Liver (tissue), 9 donors: ENCODE measurements around the gene CUEDC1. TPM values are rescaled to one million over a fixed set of nuclear protein-coding genes. Genes with fewer than 3 reads are reported as not detected.

Source experiments
- DNase-seq: peaks from one replicate; pipeline ENCODE4 v3.0.0-alpha.2; 2017; ENCODE audit warnings: low spot score
- H3K27ac ChIP-seq, 2 donors: one replicate each; pipeline ENCODE4 v1.7.0; 2013; ENCODE audit warnings: inconsistent platforms in 2 of 2, low read length in 2 of 2, control low read depth in 1 of 2, low read depth in 1 of 2, mild to moderate bottlenecking in 1 of 2
- H3K27me3 ChIP-seq, 4 donors: one replicate each; pipeline versions ENCODE4 v1.6.1 to v1.7.0; 2013; ENCODE audit warnings: low read length in 3 of 4, inconsistent platforms in 1 of 4, mild to moderate bottlenecking in 1 of 4, moderate library complexity in 1 of 4; ENCODE audit not compliant: control insufficient read depth in 4 of 4, insufficient read depth in 4 of 4
- H3K36me3 ChIP-seq, 4 donors: one replicate each; pipeline versions ENCODE4 v1.6.1 to v1.7.0; 2013; ENCODE audit warnings: low read length in 3 of 4, mild to moderate bottlenecking in 3 of 4, low read depth in 1 of 4, moderate library complexity in 1 of 4; ENCODE audit not compliant: control insufficient read depth in 4 of 4, insufficient read depth in 3 of 4
- H3K4me1 ChIP-seq, 4 donors: one replicate each; pipeline versions ENCODE4 v1.6.1 to v1.7.0; 2013; ENCODE audit warnings: low read length in 3 of 4, mild to moderate bottlenecking in 3 of 4, moderate library complexity in 1 of 4; ENCODE audit not compliant: control insufficient read depth in 4 of 4, insufficient read depth in 4 of 4
- H3K4me3 ChIP-seq, 3 donors: one replicate each; pipeline versions ENCODE4 v1.6.1 to v1.7.0; 2013; ENCODE audit warnings: low read length in 3 of 3, control low read depth in 1 of 3, low read depth in 1 of 3, mild to moderate bottlenecking in 1 of 3
- H3K9ac ChIP-seq, 2 donors: one replicate each; pipeline ENCODE4 v1.7.0; 2013; ENCODE audit warnings: low read length in 2 of 2, mild to moderate bottlenecking in 2 of 2, moderate library complexity in 2 of 2, control low read depth in 1 of 2, low read depth in 1 of 2
- H3K9me3 ChIP-seq, 4 donors: one replicate each; pipeline versions ENCODE4 v1.6.1 to v1.7.0; 2013; ENCODE audit warnings: low read length in 3 of 4; ENCODE audit not compliant: control insufficient read depth in 4 of 4
- EGR1 ChIP-seq, 2 donors: IDR thresholded peaks; 2 replicates each; pipeline ENCODE4 v1.6.1; 2016 to 2018; ENCODE audit warnings: antibody characterized with exemption in 2 of 2, low read depth in 2 of 2
- FOXA1 ChIP-seq: IDR thresholded peaks from 2 replicates; pipeline ENCODE4 v1.6.1; 2016; ENCODE audit warnings: antibody characterized with exemption
- FOXA2 ChIP-seq: IDR thresholded peaks from 2 replicates; pipeline ENCODE4 v1.6.1; 2016; ENCODE audit warnings: antibody characterized with exemption
- GABPA ChIP-seq, 2 donors: IDR thresholded peaks in 1 of 2; conservative IDR thresholded peaks in 1 of 2; 2 replicates each; pipeline ENCODE4 v1.6.1; 2016; ENCODE audit warnings: antibody characterized with exemption in 2 of 2, mild to moderate bottlenecking in 1 of 2, moderate library complexity in 1 of 2
- HNF4A ChIP-seq, 2 donors: conservative IDR thresholded peaks; 2 replicates each; pipeline ENCODE4 v1.6.1; 2016; ENCODE audit warnings: antibody characterized with exemption in 2 of 2, mild to moderate bottlenecking in 2 of 2
- HNF4G ChIP-seq: IDR thresholded peaks from 2 replicates; pipeline ENCODE4 v1.6.1; 2016; ENCODE audit warnings: antibody characterized with exemption
- JUND ChIP-seq, 2 donors: IDR thresholded peaks; 2 replicates each; pipeline ENCODE4 v1.6.1; 2016; ENCODE audit warnings: antibody characterized with exemption in 2 of 2
- NR2F2 ChIP-seq: IDR thresholded peaks from 2 replicates; pipeline ENCODE4 v1.6.1; 2016; ENCODE audit warnings: antibody characterized with exemption
- RAD21 ChIP-seq, 2 donors: IDR thresholded peaks; 2 replicates each; pipeline ENCODE4 v1.6.1; 2016; ENCODE audit warnings: antibody characterized with exemption in 2 of 2, mild to moderate bottlenecking in 2 of 2
- SP1 ChIP-seq: IDR thresholded peaks from 2 replicates; pipeline ENCODE4 v1.6.1; 2018; ENCODE audit warnings: antibody characterized with exemption, mild to moderate bottlenecking
- TAF1 ChIP-seq: conservative IDR thresholded peaks from 2 replicates; pipeline ENCODE4 v1.6.1; 2016; ENCODE audit warnings: antibody characterized with exemption, mild to moderate bottlenecking
- YY1 ChIP-seq: IDR thresholded peaks from 2 replicates; pipeline ENCODE4 v1.6.1; 2016; ENCODE audit warnings: antibody characterized with exemption, mild to moderate bottlenecking
- WGBS: extraction: QIAGEN DNeasy Blood & Tissue Kit; methylation state at CpG from one replicate; pipeline ENCODE4 v1.1.7; 2013; 5-methylcytosine and 5-hydroxymethylcytosine counted together
- polyA plus RNA-seq, 2 donors: library from polyadenylated mRNA; stranded (reverse) in 1 of 2; unstranded in 1 of 2; fragments of 200-250 nt in 1 of 2; fragments of >200 nt in 1 of 2; fragmentation: Nextera tagmentation in 1 of 2; extraction: Ambion mirVana in 1 of 2; gene quantifications; one replicate each; pipeline versions ENCODE4 v1.2.1 to v1.2.3, GENCODE V29; 2013 to 2015
- total RNA-seq, 2 donors: library from RNA; depleted of rRNA; stranded (reverse); fragments of >200 nt; gene quantifications; one replicate each; pipeline ENCODE4 v1.2.3, GENCODE V29; 2014
- TF ChIP-seq, protein P1 (sequence below): IDR thresholded peaks from 2 replicates; pipeline ENCODE4 v1.6.1; 2016; ENCODE audit warnings: antibody characterized with exemption
- TF ChIP-seq, protein P2 (sequence below): IDR thresholded peaks from 2 replicates; pipeline ENCODE4 v1.6.1; 2016; ENCODE audit warnings: antibody characterized with exemption, mild to moderate bottlenecking
- TF ChIP-seq, protein P3 (sequence below): fragments of 150-350 bp; IDR thresholded peaks from 2 replicates; pipeline ENCODE4 v1.5.1; 2017; ENCODE audit warnings: improper control_type of control experiment, low read depth, low read length; ENCODE audit not compliant: missing input control
- TF ChIP-seq, protein P4 (sequence below): IDR thresholded peaks from 2 replicates; pipeline ENCODE4 v1.6.1; 2016; ENCODE audit warnings: antibody characterized with exemption
- TF ChIP-seq, protein P5 (sequence below): IDR thresholded peaks from 2 replicates; pipeline ENCODE4 v1.6.1; 2016; ENCODE audit warnings: antibody characterized with exemption
- donor health status: healthy.
- donor health status: healthy.
- donor health status: healthy.
- donor health status: healthy.
- donor health status: healthy.

The CUEDC1 gene
- total and polyA plus RNA-seq, 4 donors = 2.6 to 4.9 (median 3.4) TPM

DNA sequence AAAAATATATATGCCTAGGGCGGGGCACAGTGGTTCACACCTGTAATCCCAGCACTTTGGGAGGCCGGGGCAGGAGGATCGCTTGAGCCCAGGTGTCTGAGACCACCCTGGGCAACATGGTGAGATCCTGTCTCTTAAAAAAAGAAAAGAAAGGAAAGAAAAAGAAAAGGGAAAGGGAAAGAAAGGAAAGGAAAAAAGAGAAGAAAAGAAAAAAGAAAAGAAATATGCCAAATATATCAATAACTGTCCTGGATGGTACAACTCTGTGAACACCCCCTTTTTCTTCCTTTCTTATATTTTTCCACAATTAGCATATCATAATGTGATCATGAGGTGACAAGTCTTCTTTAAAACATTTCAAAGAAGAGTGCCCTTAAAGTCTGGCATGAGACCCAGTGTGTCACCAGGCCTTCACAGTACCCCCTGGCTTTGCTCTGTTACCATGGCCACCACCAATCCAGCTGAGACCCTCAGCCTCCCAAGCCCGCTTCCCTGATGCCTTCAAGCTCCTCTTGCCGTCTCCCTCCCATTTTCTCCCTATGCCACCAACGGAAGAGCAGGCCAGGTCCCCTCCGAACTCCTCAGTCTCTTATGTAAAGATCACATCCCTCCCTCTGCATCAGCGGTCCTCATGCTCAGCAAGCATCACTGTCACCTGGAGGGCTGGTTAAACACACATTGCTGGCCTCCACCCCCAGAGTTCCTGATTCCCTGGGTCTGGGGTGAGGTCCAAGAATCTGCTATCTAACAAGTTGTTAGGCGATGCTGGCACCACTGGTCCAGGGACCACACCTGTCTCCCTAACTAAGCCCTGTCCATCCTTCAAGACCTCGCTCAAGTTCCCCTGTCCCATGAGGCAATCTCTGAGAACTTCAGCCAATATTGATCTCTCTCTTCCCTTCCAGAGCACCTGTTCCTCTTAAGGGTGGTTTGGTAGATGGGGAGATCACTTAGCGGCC lies 44.5 kb downstream of the CUEDC1 start:
- 93% methylated on average over 11 of the region's 11 CpGs for WGBS

DNA sequence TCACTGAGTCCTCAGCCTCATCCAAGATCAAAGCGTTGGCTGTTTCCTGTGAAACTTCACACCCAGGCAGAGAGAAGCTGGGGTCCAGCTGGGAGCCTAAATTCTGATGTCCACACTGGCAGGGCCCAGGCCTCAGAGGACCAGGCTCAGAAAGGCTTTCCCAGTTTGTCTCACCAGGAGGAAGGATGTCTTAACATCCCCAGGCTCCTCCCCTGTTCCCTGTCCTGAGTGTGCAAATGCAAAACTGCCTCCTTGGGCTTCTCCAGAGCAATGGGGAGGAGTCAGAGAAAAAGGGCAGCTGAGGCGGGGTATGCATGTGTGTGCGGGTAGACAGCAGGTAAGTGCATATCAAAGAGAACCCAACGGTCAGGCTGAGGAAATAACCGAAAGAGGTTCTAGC lies 45.7 kb downstream of the CUEDC1 start:
- no peak overlapping the region for H3K9ac ChIP-seq
- H3K4me3 ChIP-seq = no peak overlapping the region
- WGBS = 87% methylated on average over 5 of the region's 5 CpGs
- no peaks in the 10 kb centered on the region for H3K27me3 ChIP-seq
- DNase-seq = no peak
- no peak overlapping the region for H3K27ac ChIP-seq
- peaks cover 0 to 5% (median 4%) of the 10 kb centered on the region in 4 donors for H3K4me1 ChIP-seq
- no peaks in the 10 kb centered on the region for H3K36me3 ChIP-seq
- no peaks in the 10 kb centered on the region for H3K9me3 ChIP-seq
- TF ChIP-seq, protein P1, sequence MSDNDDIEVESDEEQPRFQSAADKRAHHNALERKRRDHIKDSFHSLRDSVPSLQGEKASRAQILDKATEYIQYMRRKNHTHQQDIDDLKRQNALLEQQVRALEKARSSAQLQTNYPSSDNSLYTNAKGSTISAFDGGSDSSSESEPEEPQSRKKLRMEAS = no peak
- TF ChIP-seq EGR1 (IDR thresholded peaks at IDR 0.05; ENCODE audit: low read depth in 2 of 2) (no peak), YY1 (no peak), NR2F2 (no peak), HNF4A (conservative IDR thresholded peaks at IDR 0.05) (no peak), FOXA2 (no peak), GABPA (IDR thresholded peaks at IDR 0.05 in 1 of 2, conservative IDR thresholded peaks at IDR 0.05 in 1 of 2) (no peak)
- TF ChIP-seq, protein P2, sequence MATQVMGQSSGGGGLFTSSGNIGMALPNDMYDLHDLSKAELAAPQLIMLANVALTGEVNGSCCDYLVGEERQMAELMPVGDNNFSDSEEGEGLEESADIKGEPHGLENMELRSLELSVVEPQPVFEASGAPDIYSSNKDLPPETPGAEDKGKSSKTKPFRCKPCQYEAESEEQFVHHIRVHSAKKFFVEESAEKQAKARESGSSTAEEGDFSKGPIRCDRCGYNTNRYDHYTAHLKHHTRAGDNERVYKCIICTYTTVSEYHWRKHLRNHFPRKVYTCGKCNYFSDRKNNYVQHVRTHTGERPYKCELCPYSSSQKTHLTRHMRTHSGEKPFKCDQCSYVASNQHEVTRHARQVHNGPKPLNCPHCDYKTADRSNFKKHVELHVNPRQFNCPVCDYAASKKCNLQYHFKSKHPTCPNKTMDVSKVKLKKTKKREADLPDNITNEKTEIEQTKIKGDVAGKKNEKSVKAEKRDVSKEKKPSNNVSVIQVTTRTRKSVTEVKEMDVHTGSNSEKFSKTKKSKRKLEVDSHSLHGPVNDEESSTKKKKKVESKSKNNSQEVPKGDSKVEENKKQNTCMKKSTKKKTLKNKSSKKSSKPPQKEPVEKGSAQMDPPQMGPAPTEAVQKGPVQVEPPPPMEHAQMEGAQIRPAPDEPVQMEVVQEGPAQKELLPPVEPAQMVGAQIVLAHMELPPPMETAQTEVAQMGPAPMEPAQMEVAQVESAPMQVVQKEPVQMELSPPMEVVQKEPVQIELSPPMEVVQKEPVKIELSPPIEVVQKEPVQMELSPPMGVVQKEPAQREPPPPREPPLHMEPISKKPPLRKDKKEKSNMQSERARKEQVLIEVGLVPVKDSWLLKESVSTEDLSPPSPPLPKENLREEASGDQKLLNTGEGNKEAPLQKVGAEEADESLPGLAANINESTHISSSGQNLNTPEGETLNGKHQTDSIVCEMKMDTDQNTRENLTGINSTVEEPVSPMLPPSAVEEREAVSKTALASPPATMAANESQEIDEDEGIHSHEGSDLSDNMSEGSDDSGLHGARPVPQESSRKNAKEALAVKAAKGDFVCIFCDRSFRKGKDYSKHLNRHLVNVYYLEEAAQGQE = no peak
- TF ChIP-seq, protein P3, sequence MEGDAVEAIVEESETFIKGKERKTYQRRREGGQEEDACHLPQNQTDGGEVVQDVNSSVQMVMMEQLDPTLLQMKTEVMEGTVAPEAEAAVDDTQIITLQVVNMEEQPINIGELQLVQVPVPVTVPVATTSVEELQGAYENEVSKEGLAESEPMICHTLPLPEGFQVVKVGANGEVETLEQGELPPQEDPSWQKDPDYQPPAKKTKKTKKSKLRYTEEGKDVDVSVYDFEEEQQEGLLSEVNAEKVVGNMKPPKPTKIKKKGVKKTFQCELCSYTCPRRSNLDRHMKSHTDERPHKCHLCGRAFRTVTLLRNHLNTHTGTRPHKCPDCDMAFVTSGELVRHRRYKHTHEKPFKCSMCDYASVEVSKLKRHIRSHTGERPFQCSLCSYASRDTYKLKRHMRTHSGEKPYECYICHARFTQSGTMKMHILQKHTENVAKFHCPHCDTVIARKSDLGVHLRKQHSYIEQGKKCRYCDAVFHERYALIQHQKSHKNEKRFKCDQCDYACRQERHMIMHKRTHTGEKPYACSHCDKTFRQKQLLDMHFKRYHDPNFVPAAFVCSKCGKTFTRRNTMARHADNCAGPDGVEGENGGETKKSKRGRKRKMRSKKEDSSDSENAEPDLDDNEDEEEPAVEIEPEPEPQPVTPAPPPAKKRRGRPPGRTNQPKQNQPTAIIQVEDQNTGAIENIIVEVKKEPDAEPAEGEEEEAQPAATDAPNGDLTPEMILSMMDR = no peak

More for the DNA sequence above, 44.5 kb downstream of the CUEDC1 start:
- H3K9ac ChIP-seq = no peak overlapping the region
- DNase-seq = no peak
- H3K27me3 ChIP-seq = no peaks in the 10 kb centered on the region
- H3K4me3 ChIP-seq = no peak overlapping the region
- H3K4me1 ChIP-seq = peaks cover 0 to 6% (median 5%) of the 10 kb centered on the region in 4 donors
- TF ChIP-seq, protein P3 = no peak
- TF ChIP-seq YY1 = no peak
- TF ChIP-seq, protein P4, sequence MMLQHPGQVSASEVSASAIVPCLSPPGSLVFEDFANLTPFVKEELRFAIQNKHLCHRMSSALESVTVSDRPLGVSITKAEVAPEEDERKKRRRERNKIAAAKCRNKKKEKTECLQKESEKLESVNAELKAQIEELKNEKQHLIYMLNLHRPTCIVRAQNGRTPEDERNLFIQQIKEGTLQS = no peak
- TF ChIP-seq HNF4G = no peak
- TF ChIP-seq SP1 = no peak
- TF ChIP-seq TAF1 = no peak
- TF ChIP-seq, protein P1 = no peak
- TF ChIP-seq, protein P5, sequence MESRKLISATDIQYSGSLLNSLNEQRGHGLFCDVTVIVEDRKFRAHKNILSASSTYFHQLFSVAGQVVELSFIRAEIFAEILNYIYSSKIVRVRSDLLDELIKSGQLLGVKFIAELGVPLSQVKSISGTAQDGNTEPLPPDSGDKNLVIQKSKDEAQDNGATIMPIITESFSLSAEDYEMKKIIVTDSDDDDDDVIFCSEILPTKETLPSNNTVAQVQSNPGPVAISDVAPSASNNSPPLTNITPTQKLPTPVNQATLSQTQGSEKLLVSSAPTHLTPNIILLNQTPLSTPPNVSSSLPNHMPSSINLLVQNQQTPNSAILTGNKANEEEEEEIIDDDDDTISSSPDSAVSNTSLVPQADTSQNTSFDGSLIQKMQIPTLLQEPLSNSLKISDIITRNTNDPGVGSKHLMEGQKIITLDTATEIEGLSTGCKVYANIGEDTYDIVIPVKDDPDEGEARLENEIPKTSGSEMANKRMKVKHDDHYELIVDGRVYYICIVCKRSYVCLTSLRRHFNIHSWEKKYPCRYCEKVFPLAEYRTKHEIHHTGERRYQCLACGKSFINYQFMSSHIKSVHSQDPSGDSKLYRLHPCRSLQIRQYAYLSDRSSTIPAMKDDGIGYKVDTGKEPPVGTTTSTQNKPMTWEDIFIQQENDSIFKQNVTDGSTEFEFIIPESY = no peak
- TF ChIP-seq NR2F2 = no peak
- TF ChIP-seq JUND (IDR thresholded peaks at IDR 0.05) = no peak
- no peak for TF ChIP-seq RAD21 (IDR thresholded peaks at IDR 0.05)
- no peak for TF ChIP-seq FOXA1
- no peak for TF ChIP-seq GABPA (IDR thresholded peaks at IDR 0.05 in 1 of 2, conservative IDR thresholded peaks at IDR 0.05 in 1 of 2)
- H3K36me3 ChIP-seq = no peaks in the 10 kb centered on the region
- no peak overlapping the region for H3K27ac ChIP-seq
- no peaks in the 10 kb centered on the region for H3K9me3 ChIP-seq
